Stimulated activated CD8-positive, alpha-beta memory T cell treated with anti-CD3 and anti-CD28 coated beads, Interleukin-12 subunit alpha, Interleukin-12 subunit beta, amount 100 ng/mL, for 24 hours (primary cell): ENCODE measurements around the gene DNAH2.

Experiments
- DNase-seq: peaks from one replicate; pipeline ENCODE4 v3.0.0-alpha.2; 2020; ENCODE audit errors: extremely low read depth

The DNAH2 gene

GRCh38 chr17:7702776-7703175 lies 14.8 kb upstream of the DNAH2 start:
- DNase-seq = no peak

- DNase-seq = no peak
Observed at GRCh38 chr17:7703584-7704479, 13.7 kb upstream of the DNAH2 start.

GRCh38 chr17:7704601-7705268 lies 12.8 kb upstream of the DNAH2 start, which contains the start of gene EFNB3:
TSS of gene EFNB3 (plus strand) at chr17:7705202. CDS start at chr17:7705599, 397 bp downstream.
- DNase-seq = no peak

- no peak for DNase-seq
Observed at GRCh38 chr17:7705269-7706255, 12.0 kb upstream of the DNAH2 start.

- DNase-seq = no peak
Observed at GRCh38 chr17:7706631-7707354, 10.8 kb upstream of the DNAH2 start.

- no peak for DNase-seq
Observed at GRCh38 chr17:7707446-7707845, 10.1 kb upstream of the DNAH2 start.

- DNase-seq = no peak
Observed at GRCh38 chr17:7707858-7708750, 9.4 kb upstream of the DNAH2 start.

GRCh38 chr17:7709031-7709430 lies 8.5 kb upstream of the DNAH2 start:
- DNase-seq = no peak

- no peak for DNase-seq
Observed at GRCh38 chr17:7710301-7710700, 7.2 kb upstream of the DNAH2 start.

GRCh38 chr17:7711051-7711755 lies 6.3 kb upstream of the DNAH2 start:
- DNase-seq = no peak

- no peak for DNase-seq
Observed at GRCh38 chr17:7712111-7712771, 5.3 kb upstream of the DNAH2 start.

GRCh38 chr17:7713782-7714181 lies 3.8 kb upstream of the DNAH2 start:
- DNase-seq = no peak

GRCh38 chr17:7714721-7715594 lies 2.6 kb upstream of the DNAH2 start:
- no peak for DNase-seq

GRCh38 chr17:7715936-7716886 lies 1.3 kb upstream of the DNAH2 start:
- no peak for DNase-seq

- DNase-seq = no peak
Observed at GRCh38 chr17:7717756-7718350, 309 bp downstream of the DNAH2 start.

GRCh38 chr17:7719661-7720060 lies 2.1 kb downstream of the DNAH2 start:
- DNase-seq = no peak
